ENCODE data around the gene OR10G7.

- no peak for TF ChIP-seq CTCF (IDR thresholded peaks at IDR 0.05)
- TF ChIP-seq POLR2A (IDR thresholded peaks at IDR 0.05): no peak
These were observed 14.6 kb downstream of the OR10G7 start, which contains the start of gene OR10G8 for GRCh38 chr11:124026498-124026897.

All from heart left ventricle (tissue), 13 donors.